HepG2 (cell line): ENCODE measurements around the gene EPHA6. TPM values are rescaled to one million over a fixed set of nuclear protein-coding genes. Genes with fewer than 3 reads are reported as not detected.

Source experiments
- ISL2 ChIP-seq: sonication (generic); formaldehyde crosslinking; IDR thresholded peaks from 2 replicates; pipeline ENCODE4 v1.5.0; 2020; ENCODE audit warnings: missing genetic modification reagents
- KIAA2018 ChIP-seq: sonication (generic); formaldehyde crosslinking; IDR thresholded peaks from 2 replicates; pipeline ENCODE4 v1.5.0; 2020; ENCODE audit warnings: mild to moderate bottlenecking, missing genetic modification reagents, borderline replicate concordance
- MTA1 ChIP-seq: sonication (generic); formaldehyde crosslinking; IDR thresholded peaks from 2 replicates; pipeline ENCODE4 v1.4.0; 2020; ENCODE audit warnings: missing genetic modification reagents, mild to moderate bottlenecking, borderline replicate concordance
- NRL ChIP-seq: sonication (generic); formaldehyde crosslinking; IDR thresholded peaks from 2 replicates; pipeline ENCODE4 v1.5.0; 2020; ENCODE audit warnings: missing genetic modification reagents, mild to moderate bottlenecking, moderate library complexity, borderline replicate concordance
- PREB ChIP-seq: sonication (generic); formaldehyde crosslinking; IDR thresholded peaks from 2 replicates; pipeline ENCODE4 v1.4.0; 2020; ENCODE audit warnings: missing genetic modification reagents
- ZNF263 ChIP-seq: sonication (generic); formaldehyde crosslinking; IDR thresholded peaks from 2 replicates; pipeline ENCODE4 v1.4.0; 2020; ENCODE audit warnings: missing genetic modification reagents
- ZNF44 ChIP-seq: sonication (generic); formaldehyde crosslinking; IDR thresholded peaks from 2 replicates; pipeline ENCODE4 v1.5.1; 2020; ENCODE audit warnings: mild to moderate bottlenecking, missing genetic modification reagents
- ZNF446 ChIP-seq: sonication (generic); formaldehyde crosslinking; IDR thresholded peaks from 2 replicates; pipeline ENCODE4 v1.5.0; 2020; ENCODE audit warnings: mild to moderate bottlenecking, missing genetic modification reagents
- ZNF563 ChIP-seq: sonication (generic); formaldehyde crosslinking; IDR thresholded peaks from 2 replicates; pipeline ENCODE4 v1.8.0; 2022; ENCODE audit warnings: mild to moderate bottlenecking, moderate library complexity, missing genetic modification reagents
- polyA plus RNA-seq, 8 experiments: library from polyadenylated mRNA; depleted of rRNA in 3 of 8; stranded (reverse) in 7 of 8; unstranded in 1 of 8; fragments of >200 nt; fragmentation: Illumina TruSeq in 4 of 8; extraction: Trizol in 4 of 8; gene quantifications; 2 replicates each; pipeline versions ENCODE4 v1.2.1 to v1.2.3, GENCODE V29; 2011 to 2016; ENCODE audit warnings: low read depth in 4 of 8, missing spikeins in 1 of 8, mixed read lengths in 1 of 8; ENCODE audit not compliant: insufficient read depth in 1 of 8
- total RNA-seq, 5 experiments: library from RNA; depleted of rRNA; stranded (reverse); fragments of >200 nt; fragmentation: Illumina TruSeq; extraction: Trizol; gene quantifications; 2 replicates each; pipeline ENCODE4 v1.2.3, GENCODE V29; 2016; ENCODE audit warnings: low read depth in 1 of 5
- TF ChIP-seq, protein P1 (sequence below): sonication (generic); formaldehyde crosslinking; IDR thresholded peaks from one replicate; pipeline ENCODE4 v1.5.1; 2020; ENCODE audit warnings: mild to moderate bottlenecking, missing genetic modification reagents; ENCODE audit errors: not compliant biosample characterization

EPHA6 gene
- total and polyA plus RNA-seq, 2 of the 13 experiments (the other 11 are each of a cell fraction or from before 2014, with no cell fraction given), result not detected

DNA sequence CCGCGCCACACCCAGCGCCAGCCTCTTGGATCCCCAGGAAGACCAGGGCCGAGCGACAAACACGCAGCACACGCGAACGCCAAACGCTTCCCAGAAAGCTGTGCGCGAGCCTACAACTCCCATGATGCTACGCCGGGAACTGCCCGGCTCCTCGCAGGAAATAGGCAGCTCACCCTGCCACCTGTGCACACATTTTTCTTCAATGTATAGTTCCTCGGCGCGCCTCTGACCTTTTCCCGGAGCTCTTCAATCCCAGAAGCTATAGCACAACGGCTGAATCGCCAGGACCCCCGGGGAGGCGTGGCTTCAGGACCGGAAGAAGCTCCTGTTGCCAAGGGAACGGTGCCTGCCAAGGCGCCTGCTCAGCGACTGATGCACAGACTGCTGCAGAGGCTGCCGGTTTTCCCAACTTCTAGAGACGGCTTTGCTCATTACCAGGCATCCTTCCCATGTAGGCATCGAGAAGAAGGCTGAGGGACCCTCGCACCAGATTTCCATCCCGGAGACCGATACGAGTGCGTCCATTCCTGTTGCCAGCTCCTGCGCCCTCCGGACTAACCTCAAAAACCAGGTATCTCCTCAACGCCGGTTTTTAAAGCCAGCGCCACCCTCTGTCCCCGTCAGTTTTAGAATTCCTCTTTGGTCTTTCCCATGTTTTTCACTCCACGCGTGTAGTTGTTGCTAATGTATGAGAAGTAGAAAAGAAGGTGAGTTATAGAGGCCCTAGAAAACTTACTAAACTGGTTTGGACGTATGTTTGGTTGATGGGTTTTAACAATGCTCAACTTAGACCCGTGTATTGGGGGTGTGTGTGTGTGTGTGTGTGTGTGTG, 950.2 kb downstream of the EPHA6 start, which contains the start of gene ARL6 (continued):
- TF ChIP-seq, protein P1, sequence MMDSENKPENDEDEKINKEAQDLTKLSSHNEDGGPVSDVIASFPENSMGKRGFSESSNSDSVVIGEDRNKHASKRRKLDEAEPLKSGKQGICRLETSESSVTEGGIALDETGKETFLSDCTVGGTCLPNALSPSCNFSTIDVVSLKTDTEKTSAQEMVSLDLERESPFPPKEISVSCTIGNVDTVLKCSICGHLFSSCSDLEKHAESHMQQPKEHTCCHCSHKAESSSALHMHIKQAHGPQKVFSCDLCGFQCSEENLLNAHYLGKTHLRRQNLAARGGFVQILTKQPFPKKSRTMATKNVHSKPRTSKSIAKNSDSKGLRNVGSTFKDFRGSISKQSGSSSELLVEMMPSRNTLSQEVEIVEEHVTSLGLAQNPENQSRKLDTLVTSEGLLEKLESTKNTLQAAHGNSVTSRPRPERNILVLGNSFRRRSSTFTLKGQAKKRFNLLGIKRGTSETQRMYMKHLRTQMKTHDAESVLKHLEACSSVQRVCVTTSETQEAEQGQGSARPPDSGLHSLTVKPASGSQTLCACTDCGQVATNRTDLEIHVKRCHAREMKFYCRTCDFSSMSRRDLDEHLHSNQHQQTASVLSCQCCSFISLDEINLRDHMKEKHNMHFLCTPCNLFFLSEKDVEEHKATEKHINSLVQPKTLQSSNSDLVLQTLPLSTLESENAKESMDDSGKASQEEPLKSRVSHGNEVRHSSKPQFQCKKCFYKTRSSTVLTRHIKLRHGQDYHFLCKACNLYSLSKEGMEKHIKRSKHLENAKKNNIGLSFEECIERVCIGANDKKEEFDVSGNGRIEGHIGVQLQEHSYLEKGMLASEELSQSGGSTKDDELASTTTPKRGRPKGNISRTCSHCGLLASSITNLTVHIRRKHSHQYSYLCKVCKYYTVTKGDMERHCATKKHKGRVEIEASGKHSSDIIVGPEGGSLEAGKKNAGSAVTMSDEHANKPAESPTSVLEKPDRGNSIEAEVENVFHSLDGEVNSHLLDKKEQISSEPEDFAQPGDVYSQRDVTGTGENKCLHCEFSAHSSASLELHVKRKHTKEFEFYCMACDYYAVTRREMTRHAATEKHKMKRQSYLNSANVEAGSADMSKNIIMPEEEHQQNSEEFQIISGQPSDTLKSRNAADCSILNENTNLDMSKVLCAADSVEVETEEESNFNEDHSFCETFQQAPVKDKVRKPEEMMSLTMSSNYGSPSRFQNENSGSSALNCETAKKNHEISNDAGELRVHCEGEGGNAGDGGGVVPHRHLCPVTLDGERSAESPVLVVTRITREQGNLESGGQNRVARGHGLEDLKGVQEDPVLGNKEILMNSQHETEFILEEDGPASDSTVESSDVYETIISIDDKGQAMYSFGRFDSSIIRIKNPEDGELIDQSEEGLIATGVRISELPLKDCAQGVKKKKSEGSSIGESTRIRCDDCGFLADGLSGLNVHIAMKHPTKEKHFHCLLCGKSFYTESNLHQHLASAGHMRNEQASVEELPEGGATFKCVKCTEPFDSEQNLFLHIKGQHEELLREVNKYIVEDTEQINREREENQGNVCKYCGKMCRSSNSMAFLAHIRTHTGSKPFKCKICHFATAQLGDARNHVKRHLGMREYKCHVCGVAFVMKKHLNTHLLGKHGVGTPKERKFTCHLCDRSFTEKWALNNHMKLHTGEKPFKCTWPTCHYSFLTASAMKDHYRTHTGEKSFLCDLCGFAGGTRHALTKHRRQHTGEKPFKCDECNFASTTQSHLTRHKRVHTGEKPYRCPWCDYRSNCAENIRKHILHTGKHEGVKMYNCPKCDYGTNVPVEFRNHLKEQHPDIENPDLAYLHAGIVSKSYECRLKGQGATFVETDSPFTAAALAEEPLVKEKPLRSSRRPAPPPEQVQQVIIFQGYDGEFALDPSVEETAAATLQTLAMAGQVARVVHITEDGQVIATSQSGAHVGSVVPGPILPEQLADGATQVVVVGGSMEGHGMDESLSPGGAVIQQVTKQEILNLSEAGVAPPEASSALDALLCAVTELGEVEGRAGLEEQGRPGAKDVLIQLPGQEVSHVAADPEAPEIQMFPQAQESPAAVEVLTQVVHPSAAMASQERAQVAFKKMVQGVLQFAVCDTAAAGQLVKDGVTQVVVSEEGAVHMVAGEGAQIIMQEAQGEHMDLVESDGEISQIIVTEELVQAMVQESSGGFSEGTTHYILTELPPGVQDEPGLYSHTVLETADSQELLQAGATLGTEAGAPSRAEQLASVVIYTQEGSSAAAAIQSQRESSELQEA (CRISPR knock-in tag), result peak; percentile 56
- TF ChIP-seq KIAA2018 (CRISPR knock-in tag), result 0 out of 2 replicates have a peak, but pooled peaks have one; percentile 13
- TF ChIP-seq ZNF563, result no peak
- no peak for TF ChIP-seq MTA1 (CRISPR knock-in tag)
- peak; percentile 89; the same call in 1 of the 2 replicates for TF ChIP-seq NRL
- TF ChIP-seq ZNF44, result peak; percentile 76
- peak; percentile 35; the same call in 1 of the 2 replicates for TF ChIP-seq ISL2 (CRISPR knock-in tag)
- TF ChIP-seq ZNF263, result no peak
- TF ChIP-seq ZNF446 (CRISPR knock-in tag), result no peak
- TF ChIP-seq PREB (CRISPR knock-in tag), result no peak
